HL-60/S4 (cell line): ENCODE results near the gene GJA8.
"Not testable (repeated sequence)": the region's sequence is repeated elsewhere in the genome, so short reads cannot be mapped to it uniquely, and the experiment has no call there.

Experiments
- in situ Hi-C: fragments of 300-500 bp; cut with MboI; formaldehyde crosslinking; loops from 2 replicates; pipeline ENCODE4 v1.14.3; 2022; ENCODE audit warnings: low sequenced_read_pairs

GJA8 gene

GRCh38 chr1:147927215-147927614 lies 24.6 kb downstream of the GJA8 start:
- in situ Hi-C loops: not testable (repeated sequence)

- in situ Hi-C loops: not testable (repeated sequence)
These were observed 25.1 kb downstream of the GJA8 start for GRCh38 chr1:147927689-147928088.

- in situ Hi-C loops: not testable (repeated sequence)
These were observed 25.9 kb downstream of the GJA8 start, which contains the start of gene GPR89B for GRCh38 chr1:147928236-147929132. Gene GPR89B, plus strand, starts transcription at chr1:147928420. Its CDS starts 117 bp downstream, at chr1:147928537.

- in situ Hi-C loops: not testable (repeated sequence)
These were observed 28.5 kb downstream of the GJA8 start for GRCh38 chr1:147931137-147931536.

- in situ Hi-C loops: not testable (repeated sequence)
These were observed 32.7 kb downstream of the GJA8 start for GRCh38 chr1:147935296-147935695.

- in situ Hi-C loops: not testable (repeated sequence)
These were observed 37.9 kb downstream of the GJA8 start for GRCh38 chr1:147940456-147940855.

GRCh38 chr1:147942563-147942962 lies 40.0 kb downstream of the GJA8 start:
- in situ Hi-C loops: not testable (repeated sequence)

- in situ Hi-C loops: not testable (repeated sequence)
These were observed 46.9 kb downstream of the GJA8 start for GRCh38 chr1:147949517-147949916.
